NB4 (cell line): ENCODE measurements around the gene TIMM8A.

Experiments
- POLR2A ChIP-seq: IDR thresholded peaks from 2 replicates; pipeline ENCODE4 v1.6.1; 2011; ENCODE audit warnings: mild to moderate bottlenecking; ENCODE audit not compliant: insufficient read length; ENCODE audit errors: extremely low read depth
- TF ChIP-seq, protein P1 (sequence below): IDR thresholded peaks from one replicate; pipeline ENCODE4 v1.5.1; 2012; ENCODE audit warnings: low read depth, low read length

DNA sequence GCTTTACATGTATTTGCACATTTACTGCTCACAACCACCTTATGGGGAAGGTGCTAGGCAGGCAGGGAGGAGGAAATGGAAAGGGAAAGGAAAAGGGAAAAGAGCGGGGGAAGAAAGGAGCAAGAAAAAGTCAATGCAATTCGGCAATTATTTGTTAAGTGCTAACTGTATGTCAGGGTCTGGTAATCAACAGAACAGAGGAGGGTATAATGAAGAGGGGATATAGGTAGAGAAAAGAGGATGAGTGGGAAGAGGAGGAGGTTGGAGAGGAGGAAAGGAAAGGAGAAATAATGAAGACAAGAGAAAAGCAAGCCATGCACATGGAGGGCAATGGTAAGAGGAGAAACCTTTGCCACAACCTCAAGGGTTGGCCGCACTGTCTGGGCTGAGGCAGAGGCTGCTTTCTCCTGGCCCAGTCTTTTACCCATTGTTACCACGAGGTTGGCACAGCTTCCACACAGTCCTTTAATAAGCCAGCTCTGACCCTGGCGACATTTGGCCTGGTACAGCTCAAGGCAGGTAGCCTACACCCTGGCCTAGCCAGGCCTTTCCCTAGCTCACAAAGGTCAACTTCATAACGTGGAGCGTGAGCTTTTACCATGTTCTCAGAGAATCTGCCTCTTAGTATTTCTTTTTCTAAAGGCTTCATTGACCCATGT lies 36.6 kb upstream of the TIMM8A start:
- TF ChIP-seq, protein P1, sequence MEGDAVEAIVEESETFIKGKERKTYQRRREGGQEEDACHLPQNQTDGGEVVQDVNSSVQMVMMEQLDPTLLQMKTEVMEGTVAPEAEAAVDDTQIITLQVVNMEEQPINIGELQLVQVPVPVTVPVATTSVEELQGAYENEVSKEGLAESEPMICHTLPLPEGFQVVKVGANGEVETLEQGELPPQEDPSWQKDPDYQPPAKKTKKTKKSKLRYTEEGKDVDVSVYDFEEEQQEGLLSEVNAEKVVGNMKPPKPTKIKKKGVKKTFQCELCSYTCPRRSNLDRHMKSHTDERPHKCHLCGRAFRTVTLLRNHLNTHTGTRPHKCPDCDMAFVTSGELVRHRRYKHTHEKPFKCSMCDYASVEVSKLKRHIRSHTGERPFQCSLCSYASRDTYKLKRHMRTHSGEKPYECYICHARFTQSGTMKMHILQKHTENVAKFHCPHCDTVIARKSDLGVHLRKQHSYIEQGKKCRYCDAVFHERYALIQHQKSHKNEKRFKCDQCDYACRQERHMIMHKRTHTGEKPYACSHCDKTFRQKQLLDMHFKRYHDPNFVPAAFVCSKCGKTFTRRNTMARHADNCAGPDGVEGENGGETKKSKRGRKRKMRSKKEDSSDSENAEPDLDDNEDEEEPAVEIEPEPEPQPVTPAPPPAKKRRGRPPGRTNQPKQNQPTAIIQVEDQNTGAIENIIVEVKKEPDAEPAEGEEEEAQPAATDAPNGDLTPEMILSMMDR: no peak
- no peak for TF ChIP-seq POLR2A
